ENCODE results near the gene NKAIN4. TPM values are rescaled to one million over a fixed set of nuclear protein-coding genes. Genes with fewer than 3 reads are reported as not detected.

NKAIN4 gene
- total RNA-seq, 1 experiment from 2014 or later: not detected

GRCh38 chr20:63254606-63255384 lies 532 bp upstream of the NKAIN4 start:
- Histone ChIP-seq H3K27ac (ENCODE audit: low read depth, low read length, poor library complexity, severe bottlenecking) (no peak overlapping the region), H3K27me3 (replicated peaks; ENCODE audit: insufficient read depth, low read depth, low read length, poor library complexity) (peaks cover 55% of the 10 kb centered on the region), H3K4me3 (ENCODE audit: low read depth, low read length, poor library complexity, severe bottlenecking) (no peak overlapping the region), H3K9me3 (ENCODE audit: low read depth, low read length, poor library complexity, severe bottlenecking) (no peaks in the 10 kb centered on the region), H3K36me3 (ENCODE audit: insufficient read depth, low read length, poor library complexity, severe bottlenecking) (no peaks in the 10 kb centered on the region), H3K4me1 (ENCODE audit: insufficient read depth, low read length, poor library complexity, severe bottlenecking) (no peaks in the 10 kb centered on the region)
- TF ChIP-seq CTCF (conservative IDR thresholded peaks at IDR 0.05; ENCODE audit: low read depth, low read length) (no peak), EZH2 (IDR thresholded peaks at IDR 0.05; ENCODE audit: borderline replicate concordance, low read depth, low read length, poor library complexity, severe bottlenecking) (peak; percentile 84)
- intact Hi-C loops (cut with micrococcal nuclease; ENCODE audit: unreplicated experiment): no loop called here
- CTCF ChIA-PET: interaction anchor here (0.7 kb wide), 1 partner anchor 725 kb away, joined by 3 read pairs; no protein-coding TSS in a partner anchor
- no TSS peak for BruUV-seq (replicated peaks)
- POLR2A ChIA-PET (ENCODE audit: low non-redundant PET): no interaction called here
- no peak for DNase-seq (ENCODE audit: low spot score)

GRCh38 chr20:63253438-63254231 lies 628 bp downstream of the NKAIN4 start:
- DNase-seq (ENCODE audit: low spot score): no peak
- intact Hi-C loops (cut with micrococcal nuclease; ENCODE audit: unreplicated experiment): no loop called here
- peak; percentile 90 for TF ChIP-seq EZH2 (IDR thresholded peaks at IDR 0.05; ENCODE audit: borderline replicate concordance, low read depth, low read length, poor library complexity, severe bottlenecking)
- no peak for TF ChIP-seq CTCF (conservative IDR thresholded peaks at IDR 0.05; ENCODE audit: low read depth, low read length)
- H3K36me3 ChIP-seq (ENCODE audit: insufficient read depth, low read length, poor library complexity, severe bottlenecking): no peaks in the 10 kb centered on the region
- H3K4me3 ChIP-seq (ENCODE audit: low read depth, low read length, poor library complexity, severe bottlenecking): no peak overlapping the region
- no peaks in the 10 kb centered on the region for H3K4me1 ChIP-seq (ENCODE audit: insufficient read depth, low read length, poor library complexity, severe bottlenecking)
- H3K27me3 ChIP-seq (replicated peaks; ENCODE audit: insufficient read depth, low read depth, low read length, poor library complexity): peaks cover 62% of the 10 kb centered on the region
- H3K9me3 ChIP-seq (ENCODE audit: low read depth, low read length, poor library complexity, severe bottlenecking): no peaks in the 10 kb centered on the region
- POLR2A ChIA-PET (ENCODE audit: low non-redundant PET): no interaction called here
- no peak overlapping the region for H3K27ac ChIP-seq (ENCODE audit: low read depth, low read length, poor library complexity, severe bottlenecking)
- CTCF ChIA-PET: interaction anchor here (0.6 to 0.7 kb wide), 2 partner anchors 183 to 724 kb away, joined by 3 to 6 read pairs; no protein-coding TSS in a partner anchor
- no TSS peak for BruUV-seq (replicated peaks)

GRCh38 chr20:63253065-63253437 lies 1.2 kb downstream of the NKAIN4 start:
- no peak for DNase-seq (ENCODE audit: low spot score)
- Histone ChIP-seq H3K4me1 (ENCODE audit: insufficient read depth, low read length, poor library complexity, severe bottlenecking) (no peaks in the 10 kb centered on the region), H3K27me3 (replicated peaks; ENCODE audit: insufficient read depth, low read depth, low read length, poor library complexity) (peaks cover 58% of the 10 kb centered on the region), H3K9me3 (ENCODE audit: low read depth, low read length, poor library complexity, severe bottlenecking) (no peaks in the 10 kb centered on the region), H3K27ac (ENCODE audit: low read depth, low read length, poor library complexity, severe bottlenecking) (no peak overlapping the region), H3K36me3 (ENCODE audit: insufficient read depth, low read length, poor library complexity, severe bottlenecking) (no peaks in the 10 kb centered on the region), H3K4me3 (ENCODE audit: low read depth, low read length, poor library complexity, severe bottlenecking) (no peak overlapping the region)
- intact Hi-C loops (cut with micrococcal nuclease; ENCODE audit: unreplicated experiment): no loop called here
- BruUV-seq (replicated peaks): no TSS peak
- ChIA-PET POLR2A (ENCODE audit: low non-redundant PET) (no interaction called here), CTCF (no interaction called here)
- TF ChIP-seq CTCF (conservative IDR thresholded peaks at IDR 0.05; ENCODE audit: low read depth, low read length) (no peak), EZH2 (IDR thresholded peaks at IDR 0.05; ENCODE audit: borderline replicate concordance, low read depth, low read length, poor library complexity, severe bottlenecking) (peak; percentile 85)

Measured in A673 (cell line).